ENCODE results near the gene PYROXD2.

GRCh38 chr10:98414932-98415730, at the start of gene PYROXD2:
- TF ChIP-seq CTCF (IDR thresholded peaks at IDR 0.05) (no peak), TCF7L2 (IDR thresholded peaks at IDR 0.05; ENCODE audit: low read depth, low read length) (no peak), SIN3A (IDR thresholded peaks at IDR 0.05; ENCODE audit: borderline replicate concordance, insufficient read depth, low read depth, low read length) (no peak), POLR2AphosphoS5 (IDR thresholded peaks at IDR 0.05; ENCODE audit: low read depth, low read length) (peak; percentile 61), REST (IDR thresholded peaks at IDR 0.05; ENCODE audit: insufficient read depth in 1 of 2, low read depth in 2 of 2, low read length in 1 of 2) (no peak)
